Panc1 (cell line): ENCODE results near the gene CYGB. TPM values are rescaled to one million over a fixed set of nuclear protein-coding genes. Genes with fewer than 3 reads are reported as not detected.
"Not testable (repeated sequence)": the region's sequence is repeated elsewhere in the genome, so short reads cannot be mapped to it uniquely, and the experiment has no call there.

Experiments
- ATAC-seq: fragments of 200-7000 bp; cut with Tn5 transposase; 2 replicates; pipeline ENCODE4 v1.9.1; 2020; ENCODE audit warnings: mild to moderate bottlenecking, moderate library complexity
- BruUV-seq: library from RNA; stranded (reverse); fragments of 400-500 nt; replicated peaks from 2 replicates; lab custom pipeline; 2021; lab: Mats Ljungman, UMichigan
- CTCF ChIA-PET: fragments of 300-600 bp; sonication (Branson Sonifier 250); formaldehyde crosslinking; loops from one replicate; lab custom pipeline; 2022; ENCODE audit warnings: antibody characterized with exemption; lab: Charles Lee
- POLR2A ChIA-PET: fragments of 300-600 bp; sonication (Branson Sonifier 250); formaldehyde crosslinking; loops from one replicate; lab custom pipeline; 2022; ENCODE audit warnings: antibody characterized with exemption; lab: Charles Lee
- DNase-seq: peaks from one replicate; pipeline ENCODE4 v3.0.0-alpha.2; 2010; ENCODE audit warnings: low read depth, low spot score
- H3K27ac ChIP-seq: 2 replicates; pipeline ENCODE4 v1.5.1; 2011; ENCODE audit warnings: mild to moderate bottlenecking, low read length, inconsistent platforms
- H3K27me3 ChIP-seq: fragments of 200-500 bp; sonication (Bioruptor generic); 2 replicates; pipeline ENCODE4 v1.6.0; 2014; ENCODE audit warnings: low read length, inconsistent platforms; ENCODE audit not compliant: control insufficient read depth, insufficient read depth
- H3K36me3 ChIP-seq: fragments of 200-500 bp; sonication (Bioruptor generic); 2 replicates; pipeline ENCODE4 v1.5.1; 2014; ENCODE audit warnings: inconsistent platforms, mild to moderate bottlenecking, low read length, moderate library complexity; ENCODE audit not compliant: control insufficient read depth, insufficient read depth
- H3K4me1 ChIP-seq: 2 replicates; pipeline ENCODE4 v1.5.1; 2011; ENCODE audit warnings: inconsistent platforms, mild to moderate bottlenecking, low read length, moderate library complexity; ENCODE audit not compliant: control insufficient read depth, insufficient read depth
- H3K4me3 ChIP-seq, 2 experiments: 2 replicates each; pipeline ENCODE4 v1.5.1; 2011 to 2012; ENCODE audit warnings: low read depth in 2 of 2, low read length in 2 of 2, mild to moderate bottlenecking in 2 of 2, inconsistent platforms in 1 of 2, moderate library complexity in 1 of 2
- H3K9me3 ChIP-seq: fragments of 200-500 bp; sonication (Bioruptor generic); 2 replicates; pipeline ENCODE4 v1.5.1; 2014; ENCODE audit warnings: low read depth, mild to moderate bottlenecking, inconsistent platforms, low read length, moderate library complexity; ENCODE audit not compliant: control insufficient read depth, insufficient read depth
- CTCF ChIP-seq: fragments of 450-650 bp; IDR thresholded peaks from 2 replicates; pipeline ENCODE4 v1.5.1; 2017; ENCODE audit warnings: mild to moderate bottlenecking
- POLR2AphosphoS5 ChIP-seq: IDR thresholded peaks from 2 replicates; pipeline ENCODE4 v1.6.1; 2012; ENCODE audit warnings: mild to moderate bottlenecking, low read depth, low read length, moderate library complexity
- SIN3A ChIP-seq: IDR thresholded peaks from 2 replicates; pipeline ENCODE4 v1.6.1; 2012; ENCODE audit warnings: low read depth, mild to moderate bottlenecking, low read length, moderate library complexity, borderline replicate concordance; ENCODE audit not compliant: insufficient read depth
- TCF7L2 ChIP-seq: IDR thresholded peaks from 2 replicates; pipeline ENCODE4 v1.6.1; 2011; ENCODE audit warnings: mild to moderate bottlenecking, low read depth, low read length, inconsistent platforms
- in situ Hi-C: cut with HindIII; loops from 2 replicates; pipeline ENCODE4 v1.10.0; 2016; ENCODE audit warnings: low sequenced_read_pairs, low pct_unique_long_range_greater_than_20kb
- intact Hi-C: fragments of 100-400 bp; cut with micrococcal nuclease; formaldehyde crosslinking; loops from one replicate; pipeline ENCODE4 v1.10.0; 2022; ENCODE audit not compliant: unreplicated experiment
- total RNA-seq: library from RNA; stranded (reverse); gene quantifications from one replicate; pipeline ENCODE4 v1.2.1, GENCODE V29; 2021; ENCODE audit not compliant: unreplicated experiment
- TF ChIP-seq, protein P1 (sequence below), 2 experiments: IDR thresholded peaks; 2 replicates each; pipeline ENCODE4 v1.6.1; 2011 to 2012; ENCODE audit warnings: low read depth in 2 of 2, control low read depth in 1 of 2, low read length in 1 of 2, mild to moderate bottlenecking in 1 of 2, moderate library complexity in 1 of 2; ENCODE audit not compliant: insufficient read depth in 1 of 2

CYGB gene
- total RNA-seq, 1 experiment from 2014 or later, result 6.0 TPM

DNA sequence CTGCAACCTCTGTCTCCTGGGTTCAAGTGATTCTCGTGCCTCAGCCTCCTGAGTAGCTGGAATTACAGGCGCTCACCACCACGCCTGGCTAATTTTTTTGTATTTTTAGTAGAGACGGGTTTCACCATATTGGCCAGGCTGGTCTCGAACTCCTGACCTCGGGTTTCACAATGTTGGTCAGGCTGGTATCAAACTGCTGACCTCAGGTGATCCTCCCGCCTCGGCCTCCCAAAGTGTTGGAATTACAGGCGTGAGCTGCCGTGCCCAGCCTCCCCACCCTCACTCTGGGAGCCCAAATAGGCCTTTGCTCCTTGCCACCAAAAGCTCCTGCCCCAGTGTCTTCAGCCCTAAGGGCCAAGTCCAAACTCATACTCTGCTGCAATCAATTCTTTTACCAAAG, 15.8 kb downstream of the CYGB start:
- intact Hi-C loops, result loop anchor here (5.0 kb wide), 1 partner anchor 101 kb away; no protein-coding TSS in a partner anchor
- H3K27ac ChIP-seq, in situ Hi-C loops, DNase-seq, H3K36me3 ChIP-seq, H3K4me3 ChIP-seq, ATAC-seq, H3K9me3 ChIP-seq, H3K27me3 ChIP-seq, POLR2A ChIA-PET, BruUV-seq: not testable (repeated sequence)
- CTCF ChIA-PET, result interaction anchor here (1.1 kb wide), 1 partner anchor 137 kb away, joined by 3 read pairs; no protein-coding TSS in a partner anchor
- peaks cover 12% of the 10 kb centered on the region for H3K4me1 ChIP-seq

- H3K27ac ChIP-seq, result no peak overlapping the region
- intact Hi-C loops, result loop anchor here (5.0 kb wide), 1 partner anchor 101 kb away; no protein-coding TSS in a partner anchor
- DNase-seq (no peak), ATAC-seq (no peak)
- in situ Hi-C loops, result no loop called here
- ChIA-PET CTCF (interaction anchor here (1.1 kb wide), 1 partner anchor 136 kb away, joined by 3 read pairs; no protein-coding TSS in a partner anchor), POLR2A (no interaction called here)
- H3K4me3 ChIP-seq, result no peak overlapping the region
- H3K36me3 ChIP-seq, result no peaks in the 10 kb centered on the region
- TF ChIP-seq POLR2AphosphoS5 (no peak), SIN3A (no peak), CTCF (no peak), TCF7L2 (no peak)
- TF ChIP-seq, protein P1, sequence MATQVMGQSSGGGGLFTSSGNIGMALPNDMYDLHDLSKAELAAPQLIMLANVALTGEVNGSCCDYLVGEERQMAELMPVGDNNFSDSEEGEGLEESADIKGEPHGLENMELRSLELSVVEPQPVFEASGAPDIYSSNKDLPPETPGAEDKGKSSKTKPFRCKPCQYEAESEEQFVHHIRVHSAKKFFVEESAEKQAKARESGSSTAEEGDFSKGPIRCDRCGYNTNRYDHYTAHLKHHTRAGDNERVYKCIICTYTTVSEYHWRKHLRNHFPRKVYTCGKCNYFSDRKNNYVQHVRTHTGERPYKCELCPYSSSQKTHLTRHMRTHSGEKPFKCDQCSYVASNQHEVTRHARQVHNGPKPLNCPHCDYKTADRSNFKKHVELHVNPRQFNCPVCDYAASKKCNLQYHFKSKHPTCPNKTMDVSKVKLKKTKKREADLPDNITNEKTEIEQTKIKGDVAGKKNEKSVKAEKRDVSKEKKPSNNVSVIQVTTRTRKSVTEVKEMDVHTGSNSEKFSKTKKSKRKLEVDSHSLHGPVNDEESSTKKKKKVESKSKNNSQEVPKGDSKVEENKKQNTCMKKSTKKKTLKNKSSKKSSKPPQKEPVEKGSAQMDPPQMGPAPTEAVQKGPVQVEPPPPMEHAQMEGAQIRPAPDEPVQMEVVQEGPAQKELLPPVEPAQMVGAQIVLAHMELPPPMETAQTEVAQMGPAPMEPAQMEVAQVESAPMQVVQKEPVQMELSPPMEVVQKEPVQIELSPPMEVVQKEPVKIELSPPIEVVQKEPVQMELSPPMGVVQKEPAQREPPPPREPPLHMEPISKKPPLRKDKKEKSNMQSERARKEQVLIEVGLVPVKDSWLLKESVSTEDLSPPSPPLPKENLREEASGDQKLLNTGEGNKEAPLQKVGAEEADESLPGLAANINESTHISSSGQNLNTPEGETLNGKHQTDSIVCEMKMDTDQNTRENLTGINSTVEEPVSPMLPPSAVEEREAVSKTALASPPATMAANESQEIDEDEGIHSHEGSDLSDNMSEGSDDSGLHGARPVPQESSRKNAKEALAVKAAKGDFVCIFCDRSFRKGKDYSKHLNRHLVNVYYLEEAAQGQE (IDR thresholded peaks at IDR 0.05; ENCODE audit: insufficient read depth in 1 of 2, low read depth in 2 of 2, low read length in 1 of 2), result no peak
- peaks cover 12% of the 10 kb centered on the region for H3K4me1 ChIP-seq
- no TSS peak for BruUV-seq
- no peaks in the 10 kb centered on the region for H3K9me3 ChIP-seq
- H3K27me3 ChIP-seq, result no peaks in the 10 kb centered on the region
Observed at GRCh38 chr17:76521262-76521661, 16.2 kb downstream of the CYGB start.
